Gastrocnemius medialis (tissue), 4 donors: ENCODE measurements around the gene CALR. TPM values are rescaled to one million over a fixed set of nuclear protein-coding genes. Genes with fewer than 3 reads are reported as not detected.
A peak's percentile ranks its signal among the peaks of the same experiment; 100 is the strongest.

Experiments
- ATAC-seq, 2 donors: fragments of 150-250 bp; one replicate each; pipeline ENCODE4 v1.9.1; 2016
- DNase-seq, 2 donors: peaks; one replicate each; pipeline ENCODE4 v3.0.0-alpha.2; 2019
- H3K27ac ChIP-seq, 4 donors: fragments of 200-600 bp; sonication (generic); 1 replicate in 1 of 4; 2 replicates in 3 of 4; pipeline ENCODE4 v1.5.1; 2016 to 2018; ENCODE audit warnings: mild to moderate bottlenecking in 2 of 4, moderate library complexity in 1 of 4
- H3K27me3 ChIP-seq, 3 donors: fragments of 200-600 bp; sonication (generic) in 2 of 3; 1 replicate in 1 of 3; 2 replicates in 2 of 3; pipeline versions ENCODE4 v1.5.1 to v1.6.0; 2016 to 2019; ENCODE audit warnings: mild to moderate bottlenecking in 1 of 3, moderate library complexity in 1 of 3
- H3K36me3 ChIP-seq, 2 donors: fragments of 200-600 bp; sonication (generic) in 1 of 2; one replicate each; pipeline ENCODE4 v1.5.1; 2017 to 2018
- H3K4me1 ChIP-seq, 2 donors: fragments of 200-600 bp; sonication (generic) in 1 of 2; one replicate each; pipeline ENCODE4 v1.5.1; 2016 to 2017; ENCODE audit warnings: mild to moderate bottlenecking in 2 of 2
- H3K4me3 ChIP-seq, 4 donors: fragments of 200-600 bp; sonication (generic) in 3 of 4; 1 replicate in 1 of 4; 2 replicates in 3 of 4; pipeline ENCODE4 v1.5.1; 2016 to 2019; ENCODE audit warnings: mild to moderate bottlenecking in 2 of 4
- H3K9me3 ChIP-seq, 3 donors: fragments of 200-600 bp; sonication (generic) in 2 of 3; 1 replicate in 1 of 3; 2 replicates in 2 of 3; pipeline ENCODE4 v1.5.1; 2016 to 2019
- POLR2A ChIP-seq, 2 donors: fragments of 450-650 bp; IDR thresholded peaks; one replicate each; pipeline ENCODE4 v1.6.1; 2017; ENCODE audit warnings: antibody characterized with exemption in 2 of 2, mild to moderate bottlenecking in 2 of 2, moderate library complexity in 2 of 2
- in situ Hi-C, 4 donors: fragments of 200-750 bp; cut with MboI; loops; one replicate each; pipeline versions ENCODE4 v1.15.0 to v1.8.0; 2017; ENCODE audit warnings: low sequenced_read_pairs in 4 of 4
- intact Hi-C: fragments of 100-400 bp; cut with DNase I; formaldehyde crosslinking; loops from one replicate; pipeline ENCODE4 v1.15.1; 2023; ENCODE audit warnings: low total_unique reads
- total RNA-seq, 4 donors: library from RNA; depleted of rRNA; stranded (reverse); fragments of >200 nt; gene quantifications; one replicate each; pipeline versions ENCODE4 v1.1.0 to v1.2.3, GENCODE V29; 2016
- TF ChIP-seq, protein P1 (sequence below), 5 experiments: fragments of 450-650 bp in 3 of 5; fragments of 200-600 bp in 2 of 5; sonication (generic) in 2 of 5; IDR thresholded peaks in 4 of 5; conservative IDR thresholded peaks in 1 of 5; 1 replicate in 4 of 5; 2 replicates in 1 of 5; pipeline ENCODE4 v1.5.1; 2016 to 2019; ENCODE audit warnings: antibody characterized with exemption in 5 of 5, mild to moderate bottlenecking in 3 of 5, moderate library complexity in 3 of 5

The CALR gene
- total RNA-seq, 4 donors from 2014 or later, result 110 to 195 (median 135) TPM

DNA sequence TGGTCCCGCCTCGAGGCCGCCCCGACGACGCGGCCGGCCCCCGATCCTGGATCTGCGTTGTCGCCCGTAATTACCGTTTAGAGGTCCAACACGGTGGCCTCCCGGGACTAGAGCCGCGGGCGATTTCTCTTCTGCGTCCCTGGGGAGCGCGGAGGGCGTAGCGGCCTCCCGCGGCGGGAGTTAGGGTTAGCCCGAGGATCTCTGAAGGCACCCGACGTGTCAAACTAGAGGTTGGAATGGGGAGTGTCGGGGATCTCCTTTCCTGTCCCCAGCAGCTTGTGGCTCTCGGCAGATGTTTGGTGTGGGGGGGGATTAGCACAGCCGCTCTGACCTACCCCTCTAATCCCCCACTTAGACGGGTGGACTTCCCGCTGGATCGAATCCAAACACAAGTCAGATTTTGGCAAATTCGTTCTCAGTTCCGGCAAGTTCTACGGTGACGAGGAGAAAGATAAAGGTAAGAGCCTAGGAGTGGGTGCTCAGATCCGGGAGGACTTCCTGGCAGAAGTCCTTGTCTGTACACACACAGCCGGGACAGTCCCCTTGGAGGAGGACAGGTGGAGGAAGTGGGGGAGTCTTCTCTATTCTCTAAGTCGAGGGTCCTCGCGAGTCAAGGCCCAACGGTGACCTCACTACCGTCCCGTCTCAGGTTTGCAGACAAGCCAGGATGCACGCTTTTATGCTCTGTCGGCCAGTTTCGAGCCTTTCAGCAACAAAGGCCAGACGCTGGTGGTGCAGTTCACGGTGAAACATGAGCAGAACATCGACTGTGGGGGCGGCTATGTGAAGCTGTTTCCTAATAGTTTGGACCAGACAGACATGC, 581 bp downstream of the CALR start:
- DNase-seq (no peak), ATAC-seq (peak; percentile 27 to 44)
- TF ChIP-seq POLR2A (IDR thresholded peaks at IDR 0.05), result peak in 1 of 2 donors; percentile 5
- TF ChIP-seq, protein P1, sequence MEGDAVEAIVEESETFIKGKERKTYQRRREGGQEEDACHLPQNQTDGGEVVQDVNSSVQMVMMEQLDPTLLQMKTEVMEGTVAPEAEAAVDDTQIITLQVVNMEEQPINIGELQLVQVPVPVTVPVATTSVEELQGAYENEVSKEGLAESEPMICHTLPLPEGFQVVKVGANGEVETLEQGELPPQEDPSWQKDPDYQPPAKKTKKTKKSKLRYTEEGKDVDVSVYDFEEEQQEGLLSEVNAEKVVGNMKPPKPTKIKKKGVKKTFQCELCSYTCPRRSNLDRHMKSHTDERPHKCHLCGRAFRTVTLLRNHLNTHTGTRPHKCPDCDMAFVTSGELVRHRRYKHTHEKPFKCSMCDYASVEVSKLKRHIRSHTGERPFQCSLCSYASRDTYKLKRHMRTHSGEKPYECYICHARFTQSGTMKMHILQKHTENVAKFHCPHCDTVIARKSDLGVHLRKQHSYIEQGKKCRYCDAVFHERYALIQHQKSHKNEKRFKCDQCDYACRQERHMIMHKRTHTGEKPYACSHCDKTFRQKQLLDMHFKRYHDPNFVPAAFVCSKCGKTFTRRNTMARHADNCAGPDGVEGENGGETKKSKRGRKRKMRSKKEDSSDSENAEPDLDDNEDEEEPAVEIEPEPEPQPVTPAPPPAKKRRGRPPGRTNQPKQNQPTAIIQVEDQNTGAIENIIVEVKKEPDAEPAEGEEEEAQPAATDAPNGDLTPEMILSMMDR (IDR thresholded peaks at IDR 0.05 in 4 of 5, conservative IDR thresholded peaks at IDR 0.05 in 1 of 5), result peak; percentile 15 to 34 (median 28)
- Histone ChIP-seq H3K9me3 (no peaks in the 10 kb centered on the region), H3K4me3 (peak overlapping the region; percentile 73 to 99 (median 98)), H3K27me3 (no peaks in the 10 kb centered on the region), H3K4me1 (peaks cover 21 to 26% of the 10 kb centered on the region in 2 donors), H3K36me3 (peaks cover 0 to 39% of the 10 kb centered on the region in 2 donors), H3K27ac (peak overlapping the region; percentile 83 to 99 (median 96))
- intact Hi-C loops (no loop called here), in situ Hi-C loops (no loop called here)

GRCh38 chr19:12939975-12940423, 1.6 kb downstream of the CALR start:
- TF ChIP-seq POLR2A (IDR thresholded peaks at IDR 0.05), result no peak
- TF ChIP-seq, protein P1 (IDR thresholded peaks at IDR 0.05 in 4 of 5, conservative IDR thresholded peaks at IDR 0.05 in 1 of 5), result no peak
- no peak for DNase-seq
- in situ Hi-C loops, result no loop called here
- Histone ChIP-seq H3K4me1 (peaks cover 24 to 26% of the 10 kb centered on the region in 2 donors), H3K36me3 (peaks cover 0 to 48% of the 10 kb centered on the region in 2 donors), H3K27me3 (no peaks in the 10 kb centered on the region), H3K9me3 (no peaks in the 10 kb centered on the region), H3K4me3 (peak overlapping the region in 3 of 4 donors; percentile 73 to 99 (median 99)), H3K27ac (peak overlapping the region; percentile 83 to 99 (median 96))
- no peak for ATAC-seq
- intact Hi-C loops, result loop anchor here (10.0 kb wide), 1 partner anchor 905 kb away; no protein-coding TSS in a partner anchor

DNA sequence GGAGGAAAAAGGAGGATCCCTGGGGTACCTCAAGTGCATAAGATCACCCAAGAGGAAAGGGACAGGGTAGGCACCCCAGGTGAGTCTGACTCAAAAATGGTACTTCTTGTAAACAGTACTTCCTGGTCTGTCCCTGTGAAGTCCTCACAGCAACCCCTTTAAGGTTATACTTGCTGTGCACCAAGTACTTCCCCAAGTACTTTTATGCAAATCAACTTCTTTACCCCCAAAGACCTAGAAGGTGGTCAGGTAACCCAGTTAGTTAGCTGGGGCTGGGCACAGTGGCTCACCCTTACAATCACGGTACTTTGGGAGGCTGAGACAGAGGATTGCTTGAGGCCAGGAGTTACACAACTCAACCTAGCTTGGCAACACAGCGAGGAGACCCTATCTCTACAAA, 2.5 kb downstream of the CALR start:
- Histone ChIP-seq H3K4me3 (no peak overlapping the region), H3K27me3 (no peaks in the 10 kb centered on the region), H3K4me1 (peaks cover 24 to 26% of the 10 kb centered on the region in 2 donors), H3K9me3 (no peaks in the 10 kb centered on the region), H3K36me3 (peaks cover 0 to 48% of the 10 kb centered on the region in 2 donors), H3K27ac (peak overlapping the region in 1 of 4 donors; percentile 99)
- in situ Hi-C loops, result no loop called here
- ATAC-seq (no peak), DNase-seq (no peak)
- intact Hi-C loops, result loop anchor here (10.0 kb wide), 1 partner anchor 904 kb away; no protein-coding TSS in a partner anchor
- TF ChIP-seq, protein P1 (IDR thresholded peaks at IDR 0.05 in 4 of 5, conservative IDR thresholded peaks at IDR 0.05 in 1 of 5), result no peak
- no peak for TF ChIP-seq POLR2A (IDR thresholded peaks at IDR 0.05)

DNA sequence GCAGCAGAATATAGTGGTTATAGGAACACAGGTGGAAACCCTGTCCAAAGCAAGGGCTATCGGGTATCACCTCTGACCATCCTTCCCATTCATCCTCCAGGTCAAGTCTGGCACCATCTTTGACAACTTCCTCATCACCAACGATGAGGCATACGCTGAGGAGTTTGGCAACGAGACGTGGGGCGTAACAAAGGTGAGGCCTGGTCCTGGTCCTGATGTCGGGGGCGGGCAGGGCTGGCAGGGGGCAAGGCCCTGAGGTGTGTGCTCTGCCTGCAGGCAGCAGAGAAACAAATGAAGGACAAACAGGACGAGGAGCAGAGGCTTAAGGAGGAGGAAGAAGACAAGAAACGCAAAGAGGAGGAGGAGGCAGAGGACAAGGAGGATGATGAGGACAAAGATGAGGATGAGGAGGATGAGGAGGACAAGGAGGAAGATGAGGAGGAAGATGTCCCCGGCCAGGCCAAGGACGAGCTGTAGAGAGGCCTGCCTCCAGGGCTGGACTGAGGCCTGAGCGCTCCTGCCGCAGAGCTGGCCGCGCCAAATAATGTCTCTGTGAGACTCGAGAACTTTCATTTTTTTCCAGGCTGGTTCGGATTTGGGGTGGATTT, 5.1 kb downstream of the CALR start:
- H3K36me3 ChIP-seq, result peaks cover 0 to 61% of the 10 kb centered on the region in 2 donors
- H3K4me3 ChIP-seq, result no peak overlapping the region
- in situ Hi-C loops, result no loop called here
- intact Hi-C loops, result loop anchor here (10.0 kb wide), 1 partner anchor 901 kb away; no protein-coding TSS in a partner anchor
- peaks cover 31 to 41% of the 10 kb centered on the region in 2 donors for H3K4me1 ChIP-seq
- DNase-seq (no peak), ATAC-seq (no peak)
- H3K27me3 ChIP-seq, result no peaks in the 10 kb centered on the region
- H3K27ac ChIP-seq, result peak overlapping the region in 2 of 4 donors; percentile 10 to 58
- TF ChIP-seq, protein P1 (IDR thresholded peaks at IDR 0.05 in 4 of 5, conservative IDR thresholded peaks at IDR 0.05 in 1 of 5), result no peak
- no peak for TF ChIP-seq POLR2A (IDR thresholded peaks at IDR 0.05)
- H3K9me3 ChIP-seq, result no peaks in the 10 kb centered on the region
